ENCODE measurements around the gene FTCDNL1.

DNA sequence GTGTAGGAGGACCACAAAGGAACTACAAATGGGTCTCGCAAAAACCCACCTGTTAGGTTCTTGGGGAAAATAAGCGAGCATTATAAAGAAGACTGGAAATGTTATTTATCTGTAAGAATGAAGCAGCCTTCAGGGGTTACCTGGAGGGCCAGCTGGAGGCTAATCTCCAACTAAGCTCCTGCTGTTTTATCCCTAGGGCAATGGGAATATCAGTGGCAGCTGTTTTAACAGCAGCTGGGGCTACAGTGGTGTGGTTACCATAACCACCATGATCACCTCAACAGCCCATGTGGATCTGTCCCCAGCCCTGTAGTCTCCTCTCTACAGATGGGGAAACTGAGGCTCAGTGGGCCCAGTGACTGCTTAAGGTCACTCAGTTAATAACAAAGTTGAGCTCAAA, 108.1 kb downstream of the FTCDNL1 start:
- no peak for TF ChIP-seq CTCF (IDR thresholded peaks at IDR 0.05)
- no peak for TF ChIP-seq POLR2A (IDR thresholded peaks at IDR 0.05)
